Hematopoietic multipotent progenitor cell treated with erythropoietin and hydrocortisone succinate and interleukin-3 and kit ligand, for 6 days (in vitro differentiated cells): ENCODE results near the gene THRB.
A peak's percentile ranks its signal among the peaks of the same experiment; 100 is the strongest.
"Not testable (repeated sequence)": the region's sequence is repeated elsewhere in the genome, so short reads cannot be mapped to it uniquely, and the experiment has no call there.

ENCODE experiments used
- DNase-seq: peaks from one replicate; pipeline ENCODE4 v3.0.0-alpha.2; 2015

The THRB gene

DNA sequence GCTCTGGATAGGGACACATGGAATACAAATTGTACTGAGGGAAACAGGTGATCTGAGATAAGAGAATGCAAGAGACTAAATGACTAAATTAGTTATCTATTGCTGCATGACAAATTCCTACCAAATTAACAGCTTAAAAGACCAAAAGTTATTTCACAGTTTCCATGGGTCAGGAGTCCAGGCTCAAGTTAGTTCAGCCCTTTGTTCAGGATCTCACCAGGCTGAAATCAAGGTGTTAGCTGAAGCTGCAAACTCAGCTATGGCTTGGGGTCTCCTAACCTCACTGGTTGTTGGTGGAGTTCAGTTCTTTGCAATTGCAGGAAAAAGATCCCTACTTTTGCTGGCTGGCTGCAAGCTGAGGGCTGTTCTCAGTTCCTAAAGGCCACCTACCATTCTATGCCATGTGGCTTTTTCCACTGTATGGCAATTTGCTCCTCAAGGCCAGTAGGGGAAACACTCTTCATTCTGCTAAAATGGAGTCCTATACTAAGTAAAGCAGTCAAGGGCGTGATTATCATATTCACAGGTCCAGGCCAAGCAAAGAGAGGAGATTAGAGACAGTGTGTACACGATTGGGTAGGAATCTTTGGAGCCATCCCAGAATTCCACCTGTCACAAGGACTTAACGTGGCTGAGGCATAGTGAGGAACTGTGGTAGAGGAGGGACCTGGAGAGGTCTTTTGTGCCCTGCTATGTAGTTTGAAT is 53.7 kb downstream of the THRB start:
- peak; percentile 24 for DNase-seq

DNA sequence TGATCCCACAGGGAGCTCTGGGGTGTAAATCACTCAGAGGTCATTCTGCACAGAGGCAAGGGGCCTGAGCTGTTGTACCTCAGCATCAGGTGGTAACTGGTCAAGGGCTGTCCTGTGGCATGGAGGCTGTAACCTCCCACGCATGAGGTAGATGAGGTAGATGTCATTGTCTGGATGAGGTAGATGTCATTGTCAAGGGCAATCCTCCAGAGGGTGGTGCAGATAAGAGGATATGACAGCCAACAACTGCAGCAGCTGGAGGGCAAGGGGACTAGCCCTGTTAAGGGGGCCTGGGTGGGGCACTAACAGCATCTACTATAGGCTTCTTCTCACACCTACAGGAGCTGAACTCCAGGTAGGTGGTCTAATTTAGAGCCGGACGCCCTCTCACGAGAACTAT is 55.6 kb downstream of the THRB start:
- DNase-seq, result peak; percentile 53

DNA sequence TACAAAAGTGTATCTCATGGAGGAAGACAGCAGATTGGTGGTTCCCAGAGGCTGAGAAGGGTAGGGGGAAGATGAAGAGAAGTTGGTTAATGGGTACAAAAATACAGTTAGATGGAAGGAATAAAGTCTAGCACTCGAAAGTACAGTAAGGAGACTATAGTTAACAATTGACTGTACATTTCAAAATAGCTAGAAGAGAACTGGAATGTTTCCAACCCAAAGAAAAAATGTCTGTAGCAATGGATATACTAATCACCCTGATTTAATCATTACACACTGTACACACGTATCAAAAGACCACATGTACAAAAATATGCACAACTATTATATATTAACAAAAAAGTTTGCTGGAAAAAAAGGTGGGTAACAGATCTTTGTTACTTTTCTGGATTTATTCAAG is 57.3 kb downstream of the THRB start:
- DNase-seq, result no peak

DNA sequence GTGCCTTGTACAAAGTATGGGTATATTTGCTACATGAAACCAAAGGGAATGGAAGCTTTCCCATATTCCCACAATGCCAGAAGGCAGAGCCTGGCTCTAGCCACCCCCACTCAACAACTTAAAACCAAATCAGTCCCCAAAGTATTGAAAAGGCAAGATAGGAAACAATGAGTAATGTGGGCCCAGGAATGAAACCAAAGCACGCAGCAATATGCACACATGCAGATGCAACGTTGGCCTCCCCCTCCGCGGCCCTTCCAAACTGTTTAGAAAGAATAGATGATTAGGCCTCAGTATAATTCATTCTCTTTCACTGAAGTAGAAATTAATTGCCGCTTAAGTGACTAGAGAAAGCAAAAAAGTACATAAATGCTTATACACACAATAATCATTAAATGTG is 59.1 kb downstream of the THRB start:
- DNase-seq, result no peak

DNA sequence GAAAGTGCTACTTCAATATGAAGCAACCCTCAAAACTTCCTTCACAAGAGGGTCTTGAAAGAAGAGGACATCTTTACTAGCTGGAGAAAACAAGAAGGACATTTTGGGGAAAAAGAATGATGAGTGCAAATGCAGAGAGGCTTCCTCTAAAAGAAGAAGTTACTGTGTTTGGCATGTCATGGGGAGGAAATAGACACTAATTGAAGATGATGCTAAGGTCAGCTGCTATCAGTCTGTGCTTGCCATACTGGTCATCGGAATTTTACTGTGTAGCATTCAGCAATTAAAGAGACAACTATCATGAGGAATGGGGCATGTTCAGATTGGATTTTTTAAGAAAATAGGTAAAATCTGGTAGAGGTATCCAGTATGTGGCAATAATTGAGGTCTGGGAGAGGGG is 60.0 kb downstream of the THRB start:
- no peak for DNase-seq

DNA sequence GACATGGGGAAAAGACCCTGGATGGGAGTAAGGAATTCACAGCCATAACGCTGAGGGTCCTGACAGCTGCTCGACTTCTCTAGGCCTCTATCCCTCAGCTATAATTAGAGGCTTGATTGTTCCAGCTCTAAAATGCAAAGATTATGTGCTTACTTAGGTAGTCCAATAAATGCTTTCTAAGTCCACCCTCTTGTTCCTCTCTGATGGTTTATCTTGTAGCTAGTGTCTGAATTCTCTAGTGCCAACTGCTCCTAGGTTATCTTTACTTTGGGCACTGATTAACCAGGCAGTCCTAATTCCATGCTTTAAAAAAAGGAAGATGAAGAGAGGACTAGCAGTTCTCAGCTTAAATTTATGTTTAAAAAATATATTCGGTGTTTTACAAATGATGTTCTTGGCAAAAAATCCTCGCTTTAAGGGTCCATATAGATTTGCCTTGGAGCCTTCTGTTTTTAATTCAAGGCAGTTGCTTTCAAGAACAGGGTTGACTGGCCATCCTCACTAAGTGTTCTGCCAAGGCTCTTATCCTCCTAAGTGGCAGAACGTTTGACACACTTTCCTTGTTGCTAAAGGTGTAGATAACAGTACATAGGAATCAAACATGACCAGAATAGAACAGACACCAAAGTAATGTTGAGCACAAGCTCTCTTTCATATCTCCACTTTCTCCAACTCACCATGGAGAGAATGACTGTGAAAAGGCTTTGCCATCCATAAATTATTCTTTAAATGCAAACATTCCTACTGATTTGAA is 60.6 kb downstream of the THRB start:
- no peak for DNase-seq

DNA sequence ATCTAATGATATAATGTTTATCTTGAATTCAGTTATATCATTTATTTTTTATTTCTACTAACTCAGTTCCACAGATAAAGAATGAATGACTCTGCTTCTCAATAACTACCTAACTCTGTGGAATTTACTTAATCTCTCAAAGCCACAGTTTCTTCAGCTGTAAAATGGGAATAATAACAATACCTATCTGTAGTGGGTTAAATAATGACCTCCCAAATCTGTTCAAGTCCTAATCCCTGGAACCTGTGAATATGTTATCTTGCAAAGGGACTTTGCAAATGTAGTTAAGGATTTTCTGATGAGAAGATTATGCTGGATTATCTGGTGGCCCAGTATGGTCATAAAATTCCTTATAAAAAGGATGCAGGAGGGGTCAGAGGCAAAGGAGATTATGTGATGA is 61.7 kb downstream of the THRB start:
- DNase-seq, result no peak

DNA sequence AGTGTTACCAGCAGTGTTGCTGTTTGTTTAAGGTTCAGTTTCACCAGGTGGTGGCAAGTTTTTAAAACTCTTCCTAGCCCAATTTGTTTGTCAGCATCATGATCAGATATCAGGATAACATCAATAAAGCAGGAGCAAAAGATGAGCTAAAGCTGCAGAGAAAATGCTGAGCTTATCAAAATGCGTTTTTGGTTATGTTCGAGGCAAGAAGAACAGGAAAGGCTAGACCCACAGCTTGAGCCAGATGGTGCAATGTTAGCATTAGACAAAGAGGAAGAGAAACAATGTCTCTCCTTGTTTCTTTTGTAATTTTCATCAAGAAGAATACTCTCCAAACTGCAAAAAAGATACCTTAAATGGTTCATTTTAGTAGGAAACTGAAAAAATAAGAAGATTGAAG is 66.2 kb downstream of the THRB start:
- DNase-seq, result peak; percentile 52

DNA sequence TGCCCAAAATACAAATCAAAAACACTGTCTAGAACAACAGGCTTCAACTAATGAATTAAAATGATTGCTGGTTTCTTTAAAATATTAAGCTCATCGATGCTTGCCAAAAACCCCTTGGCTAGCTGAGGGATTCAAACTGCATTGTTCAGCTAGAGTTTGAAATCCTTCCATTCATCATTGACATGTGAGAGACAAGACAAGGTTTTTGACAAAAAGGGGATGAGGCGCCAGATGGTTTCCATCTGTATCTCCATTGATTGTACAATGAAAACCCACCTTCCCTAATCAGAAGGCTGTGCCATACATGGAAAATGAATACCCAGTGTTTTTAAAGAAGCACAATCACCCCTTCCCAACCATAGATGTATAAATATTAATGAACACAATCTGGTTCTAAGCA is 67.8 kb downstream of the THRB start:
- no peak for DNase-seq

DNA sequence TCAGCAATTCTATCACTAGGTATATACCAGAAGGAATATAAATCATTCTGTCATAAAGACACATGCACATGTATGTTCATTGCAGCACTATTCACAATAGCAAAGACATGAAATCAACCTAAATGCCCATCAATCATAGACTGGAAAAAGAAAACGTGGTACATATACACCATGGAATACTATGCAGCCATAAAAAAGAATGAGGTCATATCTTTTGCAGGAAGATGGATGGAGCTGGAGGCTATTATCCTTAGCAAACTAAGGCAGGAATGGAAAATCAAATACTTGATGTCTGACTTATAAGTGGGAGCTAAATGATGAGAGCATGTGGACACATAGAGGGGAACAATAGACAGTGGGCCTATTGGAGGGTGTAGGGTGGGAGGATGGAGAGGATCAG is 73.8 kb downstream of the THRB start:
- not testable (repeated sequence) for DNase-seq

DNA sequence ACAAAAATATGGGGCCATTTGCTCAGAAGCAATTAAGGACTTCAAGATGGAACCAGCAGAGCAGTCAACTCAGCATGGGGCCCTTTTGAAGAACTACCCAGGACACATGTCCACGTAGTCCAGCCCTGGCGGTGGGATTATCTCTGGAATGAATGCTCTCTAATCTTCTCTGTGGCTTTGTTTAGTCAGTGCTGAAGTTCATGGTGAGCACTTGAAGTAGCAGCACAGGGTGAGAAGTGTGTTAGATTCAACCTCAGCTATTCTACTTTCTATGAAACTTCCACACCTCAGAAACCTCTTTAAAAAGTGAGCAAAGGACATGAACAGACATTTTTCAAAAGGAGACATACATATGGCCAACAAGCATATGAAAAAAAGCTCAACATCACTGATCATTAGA is 74.4 kb downstream of the THRB start:
- DNase-seq, result no peak

DNA sequence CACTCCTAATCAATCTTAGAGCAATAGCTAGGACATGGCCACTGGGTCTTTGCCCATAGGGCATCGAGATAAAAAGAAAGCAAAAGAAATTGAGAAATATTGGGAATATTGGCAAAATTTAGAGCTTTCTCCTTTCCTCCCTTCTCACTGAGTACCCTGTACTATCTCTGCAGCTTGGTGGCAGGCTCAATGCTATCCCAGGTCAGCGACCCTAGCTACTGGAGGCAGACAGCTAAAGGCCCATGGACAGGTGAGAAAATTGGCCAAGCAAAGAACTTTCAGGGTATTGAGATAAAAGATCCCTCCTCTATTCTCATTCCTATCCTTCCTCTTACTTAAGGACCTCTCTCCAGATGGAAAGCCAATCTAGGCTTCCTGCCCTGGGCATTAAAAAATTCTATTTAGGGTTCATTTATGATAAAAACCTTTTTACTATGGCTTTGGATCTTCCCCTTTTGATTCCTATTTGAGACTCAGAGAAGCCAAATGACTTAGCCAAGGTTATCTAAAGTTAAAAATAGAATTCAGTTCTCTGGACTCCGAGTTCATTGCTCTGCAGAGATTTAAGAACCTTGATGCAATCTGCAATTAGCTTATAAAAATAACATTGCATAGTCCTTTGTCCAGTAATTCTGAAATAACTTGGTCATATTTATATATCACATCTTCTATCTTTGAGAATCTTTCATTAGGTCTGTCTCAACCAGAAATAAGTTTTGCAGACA is 75.4 kb downstream of the THRB start:
- no peak for DNase-seq

DNA sequence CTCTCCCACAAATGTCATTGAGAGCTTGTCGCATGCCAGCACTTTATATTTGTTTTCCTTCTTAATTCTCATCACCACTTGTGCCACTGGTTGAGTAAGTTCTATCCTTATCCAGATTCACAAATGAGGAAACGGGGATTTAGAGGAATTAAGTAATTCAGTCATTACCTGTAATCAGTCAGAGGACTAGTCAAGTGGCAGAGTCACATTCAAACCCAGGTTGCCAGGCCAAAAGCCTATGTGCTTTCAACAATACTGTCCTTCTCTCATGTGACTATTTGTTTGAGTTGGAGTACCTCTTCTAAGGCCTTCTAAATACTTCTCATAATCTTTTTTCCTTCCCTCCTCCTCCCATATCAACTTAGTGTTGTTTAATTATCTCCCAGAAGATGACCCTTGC is 76.9 kb downstream of the THRB start:
- DNase-seq, result no peak

DNA sequence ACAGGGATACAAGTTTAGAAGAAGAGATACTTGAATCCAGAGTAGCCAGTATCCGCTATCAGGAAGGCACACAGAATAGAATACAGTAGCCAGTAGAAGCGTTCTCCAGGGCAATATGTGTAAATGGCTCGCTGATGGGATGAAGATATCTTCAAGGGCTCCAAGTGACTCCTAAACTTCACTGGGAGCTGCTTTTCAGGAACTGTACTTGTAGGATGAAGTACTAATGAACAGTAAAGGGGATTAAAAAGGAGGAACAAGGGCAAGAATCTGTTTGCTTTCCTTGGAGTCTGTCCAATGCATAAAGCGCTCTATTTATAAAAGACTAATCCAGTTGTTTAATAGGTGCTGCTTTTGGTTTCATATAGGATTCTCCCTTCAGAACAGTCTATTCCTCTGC is 78.4 kb downstream of the THRB start:
- no peak for DNase-seq

DNA sequence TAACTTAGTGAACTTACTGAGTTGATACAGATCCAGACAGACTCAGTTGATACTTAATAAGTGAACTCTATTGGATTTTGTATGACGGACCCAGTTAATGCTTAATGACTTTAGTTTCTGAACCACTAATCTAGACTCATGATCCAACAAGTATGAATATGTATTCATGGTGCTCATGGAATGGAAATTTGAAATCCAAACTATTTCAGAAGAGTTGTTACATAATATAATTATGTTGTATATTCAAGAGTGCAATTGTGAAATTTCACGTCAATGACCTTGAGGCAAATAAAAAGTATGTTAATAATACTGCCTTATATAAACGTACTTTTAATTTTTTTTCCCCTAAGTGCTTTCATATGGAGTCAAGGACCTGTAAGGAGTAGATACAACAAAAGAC is 78.8 kb downstream of the THRB start:
- DNase-seq, result no peak

DNA sequence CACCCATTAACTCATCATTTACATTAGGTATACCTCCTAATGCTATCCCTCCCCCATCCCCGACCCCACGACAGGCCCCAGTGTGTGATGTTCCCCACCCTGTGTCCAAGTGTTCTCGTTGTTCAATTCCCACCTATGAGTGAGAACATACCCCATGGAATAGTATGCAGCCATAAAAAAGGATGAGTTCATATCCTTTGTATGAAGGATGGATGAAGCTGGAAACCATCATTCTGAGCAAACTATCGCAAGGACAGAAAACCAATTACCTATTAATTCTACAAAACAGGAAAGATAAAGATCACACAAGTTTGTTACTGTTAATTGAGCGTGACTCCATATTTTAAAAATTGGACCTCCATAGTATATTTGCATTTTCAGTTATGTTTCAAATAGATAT is 81.0 kb downstream of the THRB start:
- DNase-seq, result not testable (repeated sequence)

DNA sequence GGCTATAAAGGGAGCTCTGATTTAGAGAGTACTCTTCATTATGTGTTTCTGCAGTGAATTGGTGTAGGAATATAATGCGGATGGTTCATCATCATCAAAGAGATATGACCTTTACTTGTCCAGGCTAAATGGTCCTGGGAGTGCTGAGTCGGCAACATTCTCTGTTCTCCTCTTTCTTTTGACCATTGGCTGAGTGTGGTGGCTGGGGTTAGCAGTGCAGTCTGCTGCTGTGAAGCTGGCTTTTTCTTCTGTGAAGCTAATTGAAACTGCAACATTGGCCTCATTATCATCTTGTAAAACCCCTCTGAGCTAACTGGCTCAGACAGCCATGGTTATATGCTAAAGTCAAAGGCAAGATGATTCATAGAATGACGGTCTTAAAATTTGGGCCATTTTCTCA is 83.8 kb downstream of the THRB start:
- DNase-seq, result no peak

DNA sequence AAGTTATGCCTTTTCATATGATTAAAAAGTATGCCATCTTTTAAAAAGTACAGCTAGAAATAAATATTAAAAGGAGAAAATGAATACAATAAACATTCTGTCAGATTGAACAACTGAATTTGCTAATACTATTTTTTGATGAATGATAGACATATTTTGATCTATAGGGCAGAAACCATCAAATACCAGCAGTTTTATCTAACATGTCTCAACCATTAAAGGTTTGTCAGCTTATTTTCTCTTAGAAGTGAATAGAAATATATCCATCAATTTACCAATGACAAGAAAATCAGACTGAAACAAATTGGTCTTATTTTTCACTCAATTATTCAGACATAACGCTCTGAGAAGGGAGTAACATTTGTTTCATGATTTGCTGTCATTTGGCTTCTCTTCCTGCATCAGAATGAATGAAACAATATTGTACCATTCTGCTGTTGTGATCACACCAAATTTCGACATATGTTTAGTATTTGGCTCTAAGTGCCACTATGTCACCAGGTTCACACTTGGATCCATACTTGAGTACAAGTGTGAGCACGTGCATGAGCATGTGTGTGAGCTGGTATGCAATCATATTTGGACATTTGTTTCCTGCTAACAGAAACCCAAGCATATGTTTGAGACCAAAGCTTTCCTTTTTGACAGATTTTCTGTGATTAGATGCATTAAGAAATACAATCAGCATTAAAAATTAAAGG is 86.5 kb downstream of the THRB start:
- no peak for DNase-seq

DNA sequence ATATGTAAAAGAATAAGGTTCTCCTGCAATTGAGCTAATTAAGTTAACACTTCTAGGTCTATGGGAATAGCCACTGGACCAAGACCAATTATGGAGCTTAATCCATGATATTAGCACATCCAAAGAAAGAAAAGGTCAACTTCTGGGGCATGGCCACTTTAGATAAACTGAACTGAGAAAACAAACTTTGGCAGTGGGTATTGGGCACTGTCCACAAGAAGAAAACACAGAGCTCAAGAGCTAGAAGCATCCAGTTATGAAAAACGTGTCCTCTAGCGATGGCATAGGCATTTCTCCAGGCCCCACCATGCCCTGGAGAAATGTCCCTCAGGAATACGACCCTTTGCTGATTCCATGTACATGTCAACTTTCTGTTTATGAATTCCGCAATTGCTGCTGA is 87.8 kb downstream of the THRB start:
- no peak for DNase-seq

DNA sequence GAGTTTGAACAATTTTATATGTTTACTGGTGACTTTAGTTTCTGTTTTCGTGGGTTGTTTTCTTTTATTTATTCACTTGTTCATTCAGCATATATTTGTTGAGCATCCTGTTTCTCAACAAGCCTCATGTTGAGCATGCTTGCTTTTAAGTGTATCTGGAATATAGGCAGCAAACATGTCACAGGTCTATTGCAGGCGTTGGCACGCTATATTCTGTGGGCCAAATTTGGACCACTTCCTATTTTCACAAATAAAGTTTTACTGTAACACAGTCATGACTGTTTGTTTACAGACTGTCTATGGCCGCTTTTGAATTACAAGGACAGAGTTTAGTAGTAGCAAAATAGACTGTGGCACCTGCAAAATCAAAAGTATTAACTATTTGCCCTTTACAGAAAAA is 89.6 kb downstream of the THRB start:
- DNase-seq, result no peak

DNA sequence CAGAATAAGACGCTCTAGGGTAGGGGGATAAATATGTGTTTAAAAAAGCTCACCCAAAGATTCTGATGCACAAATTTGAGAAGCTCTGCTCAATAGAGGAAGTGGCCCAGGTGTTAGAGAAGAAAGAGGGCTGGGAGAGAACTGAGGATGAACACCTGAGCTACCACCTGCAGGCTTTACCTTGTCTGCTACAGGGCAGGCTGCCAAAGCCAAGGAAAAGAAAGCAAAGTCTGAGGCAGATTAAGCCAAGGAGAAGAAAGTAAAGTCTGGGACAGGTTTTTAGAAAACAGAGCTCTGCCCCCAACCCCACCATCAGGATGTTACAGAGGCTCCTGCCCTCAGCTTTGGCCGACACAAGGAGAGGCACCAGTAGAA is 92.9 kb downstream of the THRB start:
- DNase-seq, result no peak

DNA sequence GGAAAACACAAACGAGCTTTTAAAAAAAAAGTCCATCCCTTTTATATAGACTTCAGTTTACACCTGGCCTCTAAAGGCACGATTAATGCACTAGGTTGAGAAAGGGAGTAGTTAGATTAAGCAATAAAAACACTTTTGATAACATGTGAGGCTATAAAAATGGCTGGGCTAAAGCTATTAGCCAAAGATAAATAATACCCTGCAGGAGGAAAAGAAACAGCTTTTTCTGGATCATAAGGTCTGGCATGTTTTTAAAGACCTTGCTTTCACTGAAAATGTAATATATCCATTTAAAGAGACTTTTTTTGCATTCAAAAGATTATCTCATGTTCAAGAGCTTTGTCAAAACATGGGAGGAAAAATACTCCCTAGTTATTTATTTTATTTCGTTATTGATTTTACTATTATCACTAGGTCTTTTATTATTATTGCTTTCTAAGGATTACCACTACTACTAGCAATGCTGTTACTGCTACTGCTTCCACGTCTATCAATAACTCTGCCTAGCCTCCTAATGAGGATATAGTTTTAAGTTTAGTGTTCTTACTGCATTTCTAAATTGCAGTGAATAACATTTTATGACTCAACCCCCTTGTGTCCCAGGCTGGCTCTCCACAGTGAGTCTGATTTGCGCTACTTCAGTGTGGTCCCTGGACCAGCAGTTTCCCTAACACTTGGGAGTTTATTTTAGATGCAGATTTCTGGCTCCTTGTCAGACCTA is 93.4 kb downstream of the THRB start:
- no peak for DNase-seq

DNA sequence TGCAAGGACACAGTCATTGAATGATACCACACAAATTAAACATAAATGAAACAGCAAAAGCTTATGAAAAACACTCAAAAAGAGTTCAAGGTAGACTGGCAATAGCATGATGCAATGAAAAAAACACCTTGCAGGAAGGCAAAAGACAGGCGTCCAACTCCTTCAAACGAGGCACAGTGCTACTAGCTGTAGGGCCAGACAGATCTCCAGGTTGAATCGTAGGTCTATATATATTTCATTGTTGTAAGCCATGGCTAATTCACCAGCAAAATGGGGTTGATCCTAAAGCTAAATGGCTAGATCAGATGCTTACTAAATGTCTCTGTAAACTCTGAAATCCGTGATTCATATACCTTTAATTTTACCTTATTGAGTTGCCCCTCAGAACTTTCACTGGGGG is 94.2 kb downstream of the THRB start:
- DNase-seq, result no peak
